Ishikawa (cell line): ENCODE data around the gene TOMM7.

ENCODE experiments used
- CEBPB ChIP-seq: IDR thresholded peaks from 2 replicates; pipeline ENCODE4 v1.6.1; 2012
- EGR1 ChIP-seq: IDR thresholded peaks from 2 replicates; pipeline ENCODE4 v1.6.1; 2012
- EP300 ChIP-seq: IDR thresholded peaks from 2 replicates; pipeline ENCODE4 v1.6.1; 2012; ENCODE audit warnings: borderline replicate concordance
- MAX ChIP-seq: IDR thresholded peaks from 2 replicates; pipeline ENCODE4 v1.6.1; 2012
- NFIC ChIP-seq: IDR thresholded peaks from 2 replicates; pipeline ENCODE4 v1.6.1; 2012
- TAF1 ChIP-seq: IDR thresholded peaks from 2 replicates; pipeline ENCODE4 v1.6.1; 2012; ENCODE audit warnings: low read depth, mild to moderate bottlenecking
- TCF12 ChIP-seq: IDR thresholded peaks from 2 replicates; pipeline ENCODE4 v1.6.1; 2012; ENCODE audit warnings: low read depth
- YY1 ChIP-seq: IDR thresholded peaks from 2 replicates; pipeline ENCODE4 v1.6.1; 2012; ENCODE audit warnings: low read depth
- TF ChIP-seq, protein P1 (sequence below): IDR thresholded peaks from 2 replicates; pipeline ENCODE4 v1.6.1; 2012

GRCh38 chr7:22842973-22843372 lies 20.3 kb upstream of the TOMM7 start:
- no peak for TF ChIP-seq TCF12
- no peak for TF ChIP-seq NFIC
- TF ChIP-seq EGR1, result no peak
- no peak for TF ChIP-seq MAX
- TF ChIP-seq TAF1, result no peak
- no peak for TF ChIP-seq EP300
- TF ChIP-seq, protein P1, sequence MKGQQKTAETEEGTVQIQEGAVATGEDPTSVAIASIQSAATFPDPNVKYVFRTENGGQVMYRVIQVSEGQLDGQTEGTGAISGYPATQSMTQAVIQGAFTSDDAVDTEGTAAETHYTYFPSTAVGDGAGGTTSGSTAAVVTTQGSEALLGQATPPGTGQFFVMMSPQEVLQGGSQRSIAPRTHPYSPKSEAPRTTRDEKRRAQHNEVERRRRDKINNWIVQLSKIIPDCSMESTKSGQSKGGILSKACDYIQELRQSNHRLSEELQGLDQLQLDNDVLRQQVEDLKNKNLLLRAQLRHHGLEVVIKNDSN, result no peak
- TF ChIP-seq CEBPB, result no peak
- TF ChIP-seq YY1, result no peak
